AG10803 (cell line): ENCODE measurements around the gene ZNF697.
"Not testable (repeated sequence)": the region's sequence is repeated elsewhere in the genome, so short reads cannot be mapped to it uniquely, and the experiment has no call there.

ENCODE experiments used
- DNase-seq: peaks from one replicate; pipeline ENCODE4 v3.0.0; 2010; ENCODE audit warnings: low read depth
- H3K4me3 ChIP-seq: 2 replicates; pipeline ENCODE4 v1.5.1; 2011; ENCODE audit warnings: mild to moderate bottlenecking, low read length, control low read depth
- CTCF ChIP-seq: conservative IDR thresholded peaks from 2 replicates; pipeline ENCODE4 v1.5.1; 2011; ENCODE audit warnings: mild to moderate bottlenecking, low read length, control low read depth, inconsistent platforms

ZNF697 gene

GRCh38 chr1:119606394-119606793 is 41.7 kb downstream of the ZNF697 start:
- no peak for TF ChIP-seq CTCF
- no peak overlapping the region for H3K4me3 ChIP-seq
- DNase-seq, result no peak

- no peak for DNase-seq
- no peak for TF ChIP-seq CTCF
- H3K4me3 ChIP-seq, result no peak overlapping the region
These were observed 42.4 kb downstream of the ZNF697 start for GRCh38 chr1:119605686-119606085.

GRCh38 chr1:119605080-119605479 is 43.0 kb downstream of the ZNF697 start:
- not testable (repeated sequence) for DNase-seq, H3K4me3 ChIP-seq

- H3K4me3 ChIP-seq, result no peak overlapping the region
- TF ChIP-seq CTCF, result no peak
- no peak for DNase-seq
These were observed 44.4 kb downstream of the ZNF697 start for GRCh38 chr1:119603695-119604094.

GRCh38 chr1:119603241-119603640 is 44.8 kb downstream of the ZNF697 start:
- DNase-seq, H3K4me3 ChIP-seq: not testable (repeated sequence)

- not testable (repeated sequence) for DNase-seq, H3K4me3 ChIP-seq
These were observed 45.3 kb downstream of the ZNF697 start for GRCh38 chr1:119602789-119603188.

GRCh38 chr1:119602169-119602568 is 45.9 kb downstream of the ZNF697 start:
- TF ChIP-seq CTCF, result no peak
- no peak overlapping the region for H3K4me3 ChIP-seq
- no peak for DNase-seq

- no peak overlapping the region for H3K4me3 ChIP-seq
- TF ChIP-seq CTCF, result no peak
- no peak for DNase-seq
These were observed 47.1 kb downstream of the ZNF697 start for GRCh38 chr1:119600976-119601375.

- TF ChIP-seq CTCF, result no peak
- DNase-seq, result no peak
- H3K4me3 ChIP-seq, result no peak overlapping the region
These were observed 47.5 kb downstream of the ZNF697 start for GRCh38 chr1:119600561-119600960.
